Hematopoietic multipotent progenitor cell treated with erythropoietin and hydrocortisone succinate and interleukin-3 and kit ligand, for 6 days (in vitro differentiated cells): Measurements from ENCODE around the gene TENM4.

Experiments used
- DNase-seq: peaks from one replicate; pipeline ENCODE4 v3.0.0-alpha.2; 2015

Gene TENM4

DNA sequence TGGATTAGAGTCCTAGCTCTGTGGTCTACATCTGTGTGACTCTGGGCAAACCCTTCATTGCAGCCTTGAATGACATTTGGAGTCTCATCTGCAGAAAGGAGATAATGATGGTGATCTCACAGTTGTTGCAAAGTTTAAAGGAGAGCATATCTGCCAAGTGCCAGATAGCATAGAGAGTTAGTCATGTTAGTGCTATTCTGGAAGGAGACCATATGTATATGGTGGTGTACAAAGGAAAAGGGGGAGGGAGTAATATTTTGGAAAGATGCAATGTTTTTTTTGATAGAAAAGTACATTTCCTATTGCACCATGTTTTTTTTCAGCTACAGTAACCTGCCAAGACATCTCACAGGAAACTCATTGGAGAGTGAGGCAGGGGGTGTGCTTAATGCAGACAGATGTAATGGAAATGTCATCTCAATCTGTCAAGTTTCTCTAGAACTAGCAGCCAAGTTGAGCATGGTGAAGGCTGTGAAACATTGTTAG is 774.1 kb downstream of the TENM4 start:
- DNase-seq = peak; percentile 80

DNA sequence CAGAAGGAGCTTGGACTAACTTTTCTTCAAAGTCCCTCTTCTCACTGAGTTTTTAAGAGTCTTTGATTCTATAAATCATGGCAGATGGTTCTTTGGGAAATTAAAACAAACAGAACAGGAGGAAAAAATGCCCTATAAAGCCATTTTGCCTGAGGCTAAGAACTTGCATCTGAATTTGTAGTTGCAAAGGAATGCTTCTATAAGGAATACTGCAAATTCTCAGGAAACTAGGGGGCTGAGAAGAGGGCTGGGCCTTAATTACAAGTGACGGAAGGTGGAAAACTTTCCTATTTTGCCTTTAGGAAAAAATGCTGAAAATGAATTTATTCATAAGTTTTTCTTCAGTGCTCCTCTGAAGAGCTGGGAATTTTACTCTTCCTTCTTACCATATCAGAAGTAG is 776.2 kb downstream of the TENM4 start:
- no peak for DNase-seq

DNA sequence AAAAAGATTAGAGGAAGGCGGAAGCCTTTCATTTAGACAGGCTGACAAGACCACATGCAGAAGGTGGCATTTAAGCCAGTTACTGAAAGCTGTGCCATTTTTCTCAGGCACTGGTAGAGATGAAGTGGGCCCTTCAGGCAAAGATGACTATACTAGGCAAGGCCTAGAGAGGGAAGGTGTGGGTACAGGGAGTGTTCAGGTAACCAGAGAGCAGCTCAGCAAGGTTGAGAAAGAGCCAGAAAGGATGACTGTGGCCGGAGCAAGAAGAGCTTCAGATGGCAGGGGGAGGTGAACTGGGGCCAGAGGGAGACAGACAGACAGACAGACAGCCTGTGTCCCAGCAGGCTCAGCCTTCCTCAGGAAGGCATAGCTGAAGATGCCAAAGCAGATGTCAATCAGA is 778.0 kb downstream of the TENM4 start:
- DNase-seq = no peak

DNA sequence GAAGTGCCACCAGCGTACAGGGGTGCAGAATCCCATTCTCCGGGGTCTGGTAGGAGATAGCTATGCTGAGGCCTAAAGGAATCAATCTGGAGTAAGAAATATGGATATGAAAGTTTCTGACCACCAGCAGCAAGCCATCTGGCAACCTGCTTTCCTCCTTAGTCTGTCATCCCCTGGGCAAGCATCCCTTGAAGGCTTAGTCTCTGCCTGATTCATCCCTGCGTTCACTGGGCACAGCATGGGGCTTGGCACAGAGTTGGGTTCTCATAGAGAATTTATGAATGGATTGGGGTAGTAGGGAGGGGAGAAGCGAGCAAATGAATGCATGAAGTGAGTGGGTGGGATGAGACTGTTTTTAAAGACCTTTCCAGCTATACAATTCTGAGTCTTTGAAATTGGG is 780.4 kb downstream of the TENM4 start:
- no peak for DNase-seq

DNA sequence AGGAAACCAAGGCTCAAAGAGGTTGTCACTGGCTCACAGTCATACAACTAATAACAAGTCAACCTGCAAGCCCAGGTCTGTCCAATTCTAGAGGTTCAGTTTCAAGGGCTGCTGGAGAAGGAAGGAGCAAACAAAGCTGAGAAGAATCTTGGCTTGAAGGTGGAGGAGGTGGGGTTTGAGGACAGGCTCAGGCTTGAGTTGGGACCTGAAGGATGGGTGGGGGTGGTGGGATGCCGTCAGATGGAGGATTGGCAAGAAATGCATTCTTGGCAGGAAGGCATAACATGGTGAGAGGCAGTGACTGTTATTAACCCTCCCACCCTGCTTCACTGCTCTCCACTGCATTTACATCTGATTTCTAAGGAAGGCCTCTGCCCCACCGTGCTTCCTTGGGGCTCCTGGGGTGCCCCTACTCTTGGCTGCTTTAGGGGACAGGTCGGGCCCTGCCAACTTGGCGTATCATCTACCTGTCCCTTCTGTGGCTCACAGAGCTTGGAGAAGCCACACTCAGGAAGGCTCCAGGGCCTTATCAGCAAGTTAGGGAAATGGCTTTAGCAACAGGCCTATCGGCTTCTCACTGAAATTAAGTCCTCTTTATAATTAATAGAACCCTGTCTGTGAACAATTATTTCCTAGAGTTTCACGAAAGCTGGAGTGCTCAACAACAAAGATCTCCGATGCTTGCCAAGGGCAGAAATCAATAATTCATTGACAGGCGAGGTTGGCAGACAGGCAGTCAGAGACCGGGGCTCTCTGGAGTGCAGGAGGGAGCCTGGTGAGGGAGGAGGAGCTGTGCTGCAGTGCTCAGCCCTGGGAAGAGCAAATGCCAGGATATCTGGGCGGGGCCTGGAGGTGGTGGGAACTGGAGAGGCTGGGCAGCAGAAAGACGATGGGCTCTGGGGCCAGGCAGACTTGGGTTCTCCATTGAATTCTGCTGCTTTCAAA is 781.2 kb downstream of the TENM4 start:
- DNase-seq = no peak

DNA sequence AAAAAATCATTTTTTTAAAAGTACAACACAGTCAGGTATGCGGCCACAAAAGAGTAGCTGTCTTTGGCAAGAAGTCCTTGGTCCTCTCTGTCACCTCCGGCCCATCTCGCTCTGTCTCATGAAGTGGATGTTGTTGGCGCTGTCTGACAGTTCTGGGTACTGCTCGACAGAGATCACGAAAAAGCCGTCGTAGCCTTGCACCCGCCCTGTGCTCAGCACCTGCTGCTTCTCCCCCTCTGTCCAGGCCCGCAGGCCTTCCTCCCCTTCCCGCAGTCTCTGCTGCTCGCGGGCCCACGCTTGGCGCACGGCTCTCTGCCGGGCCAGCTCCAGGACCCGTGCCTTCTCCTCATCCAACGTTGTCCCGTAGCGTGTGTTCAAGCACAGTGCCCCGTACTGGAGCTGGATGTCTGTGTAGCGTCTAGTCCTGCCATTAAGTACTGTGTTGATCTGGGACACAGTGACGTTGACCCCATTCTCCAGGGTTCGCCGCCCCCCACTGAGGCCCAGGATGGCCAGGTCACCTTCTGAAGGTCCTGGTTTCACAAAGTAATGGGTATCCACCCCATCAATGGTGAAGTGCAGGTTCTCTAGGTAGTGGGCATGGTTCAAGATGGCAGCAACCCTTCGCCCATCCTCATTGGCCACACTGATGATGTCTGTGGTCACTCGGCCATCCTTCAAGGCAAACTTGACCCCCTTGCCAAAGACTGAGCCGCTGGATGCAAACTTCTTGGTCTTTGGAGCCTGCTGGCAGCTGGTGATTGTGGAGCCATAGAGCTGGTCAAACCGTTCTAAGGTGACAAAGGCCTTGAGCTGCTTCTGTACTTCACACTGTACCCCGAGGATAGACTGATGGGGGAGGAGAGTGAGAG is 782.6 kb downstream of the TENM4 start:
- DNase-seq = no peak

DNA sequence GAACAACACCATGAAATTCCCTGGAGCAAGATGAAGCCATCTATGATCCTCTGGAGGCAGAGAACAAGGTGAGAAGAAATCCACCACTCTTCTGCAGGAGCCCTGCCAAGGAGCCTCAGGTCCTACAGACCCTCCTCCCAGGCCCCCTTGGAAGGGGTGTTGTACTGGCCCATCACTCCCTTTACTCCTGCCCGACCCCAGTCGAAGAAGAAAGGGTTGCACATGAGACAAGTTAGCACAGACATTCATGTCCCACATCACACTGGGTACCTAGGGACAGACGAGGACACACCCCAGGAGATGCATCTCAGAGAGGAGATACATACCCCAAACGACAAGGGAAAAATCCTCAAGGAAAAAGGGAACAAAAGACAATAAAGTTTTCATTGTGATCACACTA is 783.4 kb downstream of the TENM4 start:
- DNase-seq = no peak

DNA sequence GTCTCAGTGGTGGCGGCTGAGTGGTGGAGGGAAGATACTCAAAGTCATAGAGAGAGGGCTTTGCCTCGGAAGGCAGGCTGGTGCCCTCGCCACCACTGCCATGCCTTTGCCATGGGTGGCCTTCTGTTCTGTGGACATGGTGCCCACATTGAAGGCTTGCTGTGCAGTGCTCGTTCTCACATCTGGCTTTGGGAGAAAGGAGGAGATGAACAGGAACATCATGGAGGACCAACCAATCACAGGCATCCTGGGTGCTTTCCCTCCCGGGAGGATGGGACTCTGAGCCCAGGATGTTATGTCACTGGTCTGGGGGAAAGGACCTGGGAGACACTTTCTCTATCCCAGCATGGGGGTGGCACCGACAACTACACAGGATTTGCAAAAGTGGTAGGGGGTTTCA is 783.8 kb downstream of the TENM4 start:
- no peak for DNase-seq

DNA sequence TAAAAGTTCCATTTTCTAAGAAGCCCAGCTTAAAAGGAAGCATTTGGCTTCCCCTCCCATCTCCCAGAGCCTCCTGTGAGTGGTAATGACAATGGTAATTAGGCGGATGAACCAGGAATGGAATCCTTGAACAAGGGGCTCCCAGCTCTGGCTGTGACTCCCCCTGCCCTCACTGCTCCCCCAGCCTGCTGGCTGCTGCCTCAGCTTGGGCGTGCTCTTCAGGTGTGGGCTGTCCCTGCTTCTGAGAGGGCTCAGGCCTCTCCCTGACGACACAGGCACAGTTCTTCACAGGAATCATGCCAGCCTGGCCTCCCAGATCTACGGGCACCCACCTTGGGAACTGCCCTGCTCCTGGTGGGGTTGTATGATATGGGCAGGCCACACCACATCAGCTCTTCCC is 784.5 kb downstream of the TENM4 start:
- DNase-seq = no peak

DNA sequence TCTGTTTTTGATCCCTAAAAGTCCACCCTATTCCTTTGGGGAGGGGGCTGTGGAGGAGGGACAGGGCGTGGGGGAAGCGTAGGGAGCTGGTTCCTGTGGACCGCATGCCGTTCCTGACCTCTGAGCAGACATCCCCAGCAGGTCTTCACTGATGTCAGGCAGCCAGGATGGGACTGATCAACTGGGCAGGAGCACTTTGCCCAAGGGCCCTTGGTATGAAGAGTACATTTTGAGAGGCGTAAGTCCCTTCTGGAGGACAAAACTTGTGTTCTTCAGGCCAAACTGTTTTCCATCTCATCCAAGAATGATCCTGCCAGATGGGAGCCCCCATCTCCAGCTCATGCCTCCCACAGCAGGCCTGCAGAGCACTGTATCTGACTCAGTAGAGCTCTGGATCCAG is 785.3 kb downstream of the TENM4 start:
- no peak for DNase-seq

DNA sequence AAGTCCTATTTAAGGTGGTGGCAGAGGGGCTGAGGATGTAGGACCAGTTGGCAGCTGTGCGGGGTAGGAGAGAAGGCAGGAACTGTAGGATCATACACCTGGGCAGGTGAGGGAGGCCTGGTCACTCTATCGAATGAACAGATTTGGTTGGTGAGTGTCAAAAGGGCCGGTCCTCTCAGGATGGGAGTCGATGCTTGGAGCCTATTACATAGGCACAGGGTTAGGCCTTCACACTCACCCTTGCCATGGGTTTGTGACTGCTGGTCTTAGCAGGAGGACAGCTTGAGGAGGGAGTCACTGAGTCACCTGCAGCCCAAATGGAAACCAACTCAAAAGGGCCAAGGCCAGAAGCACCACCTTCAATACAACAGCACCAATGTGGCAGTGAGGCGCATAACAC is 786.0 kb downstream of the TENM4 start:
- DNase-seq = no peak

DNA sequence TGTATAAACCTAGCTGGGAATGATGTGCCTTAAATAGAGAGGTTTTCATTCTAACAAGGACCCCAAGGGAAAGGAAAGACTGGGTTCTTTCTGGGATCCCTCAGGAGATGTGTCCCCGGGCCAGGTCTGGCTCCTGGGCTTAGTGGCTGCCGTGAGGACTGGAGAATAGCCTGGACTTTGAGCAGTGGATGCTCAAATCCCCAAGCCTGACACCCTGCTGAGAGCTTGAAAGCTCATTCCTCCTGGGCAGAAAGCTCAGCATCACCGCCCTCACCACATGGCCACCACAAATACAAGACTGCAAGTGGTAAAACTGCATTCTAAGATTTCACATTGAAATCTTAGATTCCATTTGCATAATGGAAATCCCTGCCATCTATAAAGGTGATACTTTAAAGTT is 786.8 kb downstream of the TENM4 start:
- no peak for DNase-seq

DNA sequence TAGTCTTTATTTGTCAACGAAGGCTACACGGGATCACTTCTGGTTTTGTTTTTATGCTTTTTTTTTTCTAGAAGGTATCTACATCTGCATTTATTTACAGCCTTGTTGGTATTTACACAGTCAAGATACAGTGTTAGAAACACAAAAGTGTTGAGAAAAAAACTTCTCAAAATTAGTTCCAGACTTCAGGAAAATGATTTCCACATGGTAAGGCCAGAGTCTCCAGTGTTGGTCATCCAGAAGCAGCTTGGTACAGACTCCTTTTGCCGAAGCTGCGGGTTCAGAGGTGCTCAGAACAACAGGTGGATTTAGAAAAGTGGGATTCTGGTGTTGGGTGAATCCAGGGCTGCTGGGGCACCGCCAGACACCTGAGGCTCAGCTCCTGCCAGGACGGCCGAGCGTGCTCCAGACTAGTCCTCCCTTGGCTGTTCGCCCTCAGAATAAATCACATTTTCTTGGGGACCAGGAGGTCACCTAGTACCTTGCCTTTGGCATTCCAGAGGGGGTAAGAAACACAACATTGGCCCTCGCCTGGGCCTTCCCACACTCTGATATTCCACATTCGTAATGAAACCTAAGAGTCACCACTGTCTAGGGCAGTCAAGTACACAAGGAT is 787.4 kb downstream of the TENM4 start:
- DNase-seq = no peak

DNA sequence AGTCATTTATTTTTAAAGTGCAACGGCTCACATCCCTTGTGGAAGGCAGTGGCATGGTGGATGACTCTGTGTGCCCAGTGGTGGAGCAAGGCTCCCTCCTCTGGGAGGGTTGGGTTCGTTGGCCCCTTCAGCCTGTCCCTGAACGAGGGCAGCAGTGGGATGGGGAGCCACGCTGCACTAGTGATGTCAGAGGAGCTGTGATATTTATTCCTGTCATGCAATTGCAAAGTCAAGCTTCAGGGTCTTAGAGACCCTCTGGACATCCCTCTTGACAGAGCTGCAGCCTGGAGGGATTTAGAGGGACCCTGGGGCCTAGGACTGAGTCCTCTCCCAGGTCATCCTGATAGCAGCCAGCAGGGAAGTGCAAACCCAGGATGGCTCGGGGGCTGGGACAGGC is 788.0 kb downstream of the TENM4 start:
- DNase-seq = no peak

DNA sequence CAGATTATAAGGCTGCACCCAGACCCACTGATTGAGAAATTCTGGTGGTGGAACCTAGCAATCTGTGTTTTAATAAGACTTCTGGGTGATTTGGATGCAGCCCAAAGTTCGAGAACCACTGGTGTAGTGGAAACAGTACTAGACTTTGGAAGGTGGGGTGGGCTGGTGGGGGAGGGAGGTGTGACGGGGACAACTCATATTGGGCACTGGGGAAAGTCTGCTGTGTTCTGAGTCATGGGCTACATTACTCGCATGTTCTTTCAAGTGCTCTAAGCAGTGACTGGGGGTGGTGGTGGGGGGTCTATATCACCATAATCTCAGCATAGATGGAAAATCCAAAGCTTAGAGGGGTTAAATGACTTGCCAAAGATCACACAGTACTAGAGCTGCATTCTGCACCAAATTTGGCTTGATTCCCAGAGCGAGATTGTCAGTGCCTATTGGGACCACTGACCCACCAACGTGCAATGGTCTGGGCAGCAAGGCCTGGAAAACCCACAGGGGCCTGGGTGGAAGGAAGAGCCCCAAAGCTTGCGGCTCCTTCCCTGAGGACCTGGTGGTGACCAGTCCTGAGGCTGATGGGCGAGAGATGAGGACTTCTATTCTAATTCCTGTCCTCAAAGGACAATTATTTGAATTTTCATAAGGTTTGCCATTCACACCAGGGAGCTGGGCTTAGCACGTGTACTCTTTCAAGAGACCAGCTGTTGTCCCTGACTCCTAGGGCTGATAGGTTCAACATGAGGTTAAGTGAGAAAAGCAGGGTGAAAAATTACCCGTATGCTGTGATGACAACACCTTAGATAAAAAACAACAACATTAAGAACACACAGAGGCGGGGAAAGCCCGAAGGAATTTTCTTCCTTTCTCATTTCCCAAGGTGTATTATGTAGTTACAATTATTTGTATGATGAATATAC is 788.6 kb downstream of the TENM4 start:
- no peak for DNase-seq

DNA sequence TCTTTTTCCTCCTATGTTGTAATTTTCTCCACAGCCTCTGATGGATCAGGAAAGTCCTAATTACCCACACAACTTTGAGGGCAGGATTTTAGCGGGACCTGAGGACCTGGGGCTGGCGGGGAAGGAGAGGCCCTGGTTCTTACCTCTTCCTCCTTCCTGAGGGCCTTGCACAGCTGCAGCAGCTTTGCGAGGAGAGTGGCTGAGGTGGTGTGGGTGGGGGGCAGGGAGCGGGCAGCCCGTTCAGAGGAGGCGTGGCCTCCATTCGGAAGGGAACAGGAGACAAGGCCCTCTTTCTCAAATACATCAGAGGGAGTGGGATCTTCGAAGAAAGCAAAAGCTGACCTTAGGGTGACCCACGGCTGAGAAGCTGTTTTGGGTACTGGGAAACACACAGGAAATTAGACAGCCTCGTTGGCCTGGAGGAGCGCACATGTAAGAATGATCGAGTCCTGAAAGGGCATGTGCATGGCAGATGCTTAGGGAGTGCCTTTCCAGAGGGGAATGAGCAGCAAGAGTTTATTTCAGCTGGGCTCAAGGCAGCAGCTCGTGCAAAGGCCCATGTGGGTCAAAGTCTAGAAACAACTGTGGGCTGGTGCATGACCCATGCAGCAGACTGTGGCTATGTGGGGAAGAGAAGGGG is 789.6 kb downstream of the TENM4 start:
- DNase-seq = no peak

DNA sequence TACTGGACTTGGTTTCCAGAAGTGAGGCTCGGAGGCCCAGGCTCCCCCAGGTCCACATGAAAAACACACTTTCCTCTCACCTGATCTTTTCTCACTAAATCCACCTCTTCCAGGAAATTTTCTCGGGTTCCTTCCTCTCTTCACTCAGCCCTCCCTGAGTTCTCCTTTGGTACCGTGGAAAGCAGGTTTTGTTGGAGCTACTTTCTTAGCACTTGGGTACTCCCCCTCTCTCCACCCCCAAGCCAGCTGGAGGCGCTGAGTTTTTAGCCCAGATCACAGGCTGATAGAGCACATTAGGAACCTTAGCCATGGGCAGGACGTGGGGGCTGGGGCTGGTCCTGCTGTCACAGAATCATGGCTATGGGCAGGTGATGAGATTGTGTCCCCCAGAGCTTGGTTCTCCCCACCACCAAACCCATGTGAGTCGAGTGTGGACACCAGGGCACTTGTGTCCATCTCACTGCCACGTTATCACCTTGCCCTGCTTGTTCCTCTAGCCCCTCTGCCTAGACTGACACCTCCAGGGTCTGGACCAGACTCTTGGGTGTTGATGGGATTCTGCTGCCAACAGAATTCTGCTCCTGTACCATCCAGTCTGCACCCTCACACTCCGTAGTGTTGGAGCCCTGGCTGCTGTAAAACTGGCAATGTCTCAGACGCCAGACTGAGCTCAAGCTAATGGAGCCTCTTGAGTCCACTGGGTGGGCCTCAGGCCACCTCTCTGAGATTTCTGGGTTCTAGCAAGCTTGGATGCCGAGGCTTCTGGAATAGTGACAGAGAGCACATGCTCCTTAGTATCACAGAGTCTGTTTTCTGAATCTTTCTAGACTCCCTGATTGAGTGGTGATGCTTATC is 791.2 kb downstream of the TENM4 start:
- DNase-seq = no peak

DNA sequence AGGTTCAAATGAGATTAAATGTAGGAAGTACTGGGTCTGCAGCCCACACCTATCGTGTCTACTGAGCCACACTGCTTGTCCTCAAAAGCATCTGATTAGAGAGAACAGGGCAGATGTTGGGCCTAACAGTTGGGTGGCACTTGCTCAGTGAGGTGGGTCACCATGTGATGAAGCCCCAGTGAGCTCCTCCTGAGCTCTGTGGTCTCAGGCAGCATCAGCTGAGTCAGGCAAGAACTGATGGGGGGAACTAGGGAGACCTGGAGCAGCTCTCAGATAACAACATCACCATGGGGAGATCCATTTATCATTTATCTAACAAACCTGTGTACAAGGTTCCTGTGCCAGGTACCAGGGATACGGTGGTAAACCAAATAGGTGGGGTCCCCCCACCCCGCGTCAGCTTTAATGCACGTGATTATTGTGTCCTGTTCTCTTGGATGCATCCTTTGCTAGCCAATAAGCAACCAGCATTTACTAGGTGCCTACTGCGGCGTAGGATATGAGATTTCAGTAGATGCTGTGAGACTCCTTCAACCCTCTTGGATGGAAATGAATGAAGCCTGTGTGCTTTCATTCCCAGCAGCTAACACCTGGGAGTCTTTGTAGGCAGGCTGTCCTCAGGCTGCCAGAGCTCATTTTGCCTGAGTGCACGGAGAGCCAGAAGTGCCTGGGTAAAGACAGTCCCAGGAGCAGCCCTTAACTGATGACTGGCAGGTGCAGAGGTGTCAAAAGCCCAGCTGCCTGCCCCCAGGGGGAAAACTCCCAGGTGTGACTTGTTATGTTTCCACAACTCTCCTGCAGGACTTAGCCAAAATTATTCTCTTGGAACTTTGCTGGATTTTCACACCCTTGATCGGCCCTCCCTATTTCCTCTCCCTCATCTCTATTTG is 792.6 kb downstream of the TENM4 start:
- DNase-seq = no peak

DNA sequence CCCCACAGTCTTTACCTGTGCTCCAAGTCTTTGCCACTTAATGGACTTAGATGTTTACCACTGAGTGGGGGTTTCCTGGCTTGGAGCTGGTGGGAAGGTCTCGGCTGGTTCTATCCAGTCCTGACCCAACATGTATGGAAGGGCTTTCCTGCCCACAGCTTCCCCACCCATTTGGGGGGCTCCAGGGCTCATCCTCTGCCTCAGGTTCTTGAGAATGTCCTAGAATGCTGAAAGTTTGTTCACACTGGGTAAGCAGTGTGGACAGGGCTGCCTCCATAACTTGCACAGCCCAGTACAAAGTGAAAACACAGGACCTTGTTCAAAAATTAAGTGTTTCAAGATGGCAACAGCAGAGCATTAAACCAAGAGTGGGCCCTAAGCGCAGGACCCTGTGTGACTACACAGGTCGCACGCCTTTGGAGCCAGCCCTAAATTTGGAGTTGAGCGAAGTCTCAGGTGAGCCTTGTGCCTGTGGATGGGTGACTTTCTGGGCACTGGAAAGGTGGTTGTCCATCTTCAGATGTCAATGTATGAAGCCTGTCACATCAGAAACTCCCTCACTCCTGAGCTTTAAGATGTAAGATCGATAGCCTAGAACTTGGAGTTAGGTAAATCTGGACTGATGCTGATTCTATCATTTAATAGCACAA is 793.4 kb downstream of the TENM4 start:
- DNase-seq = no peak
